Activated effector memory CD4-positive, alpha-beta T cell treated with Interleukin-2 at 50 U/mL for 16 hours (primary cell): ENCODE measurements around the gene PPARGC1A.

Experiments used
- DNase-seq: peaks from one replicate; pipeline ENCODE4 v3.0.0-alpha.2; 2020

The PPARGC1A gene, protein sequence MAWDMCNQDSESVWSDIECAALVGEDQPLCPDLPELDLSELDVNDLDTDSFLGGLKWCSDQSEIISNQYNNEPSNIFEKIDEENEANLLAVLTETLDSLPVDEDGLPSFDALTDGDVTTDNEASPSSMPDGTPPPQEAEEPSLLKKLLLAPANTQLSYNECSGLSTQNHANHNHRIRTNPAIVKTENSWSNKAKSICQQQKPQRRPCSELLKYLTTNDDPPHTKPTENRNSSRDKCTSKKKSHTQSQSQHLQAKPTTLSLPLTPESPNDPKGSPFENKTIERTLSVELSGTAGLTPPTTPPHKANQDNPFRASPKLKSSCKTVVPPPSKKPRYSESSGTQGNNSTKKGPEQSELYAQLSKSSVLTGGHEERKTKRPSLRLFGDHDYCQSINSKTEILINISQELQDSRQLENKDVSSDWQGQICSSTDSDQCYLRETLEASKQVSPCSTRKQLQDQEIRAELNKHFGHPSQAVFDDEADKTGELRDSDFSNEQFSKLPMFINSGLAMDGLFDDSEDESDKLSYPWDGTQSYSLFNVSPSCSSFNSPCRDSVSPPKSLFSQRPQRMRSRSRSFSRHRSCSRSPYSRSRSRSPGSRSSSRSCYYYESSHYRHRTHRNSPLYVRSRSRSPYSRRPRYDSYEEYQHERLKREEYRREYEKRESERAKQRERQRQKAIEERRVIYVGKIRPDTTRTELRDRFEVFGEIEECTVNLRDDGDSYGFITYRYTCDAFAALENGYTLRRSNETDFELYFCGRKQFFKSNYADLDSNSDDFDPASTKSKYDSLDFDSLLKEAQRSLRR

GRCh38 chr4:23889814-23890341, at the start of gene PPARGC1A:
PPARGC1A (minus strand) TSS chr4:23890047; CDS start chr4:23889957, 90 bp downstream.
- DNase-seq = no peak

DNA sequence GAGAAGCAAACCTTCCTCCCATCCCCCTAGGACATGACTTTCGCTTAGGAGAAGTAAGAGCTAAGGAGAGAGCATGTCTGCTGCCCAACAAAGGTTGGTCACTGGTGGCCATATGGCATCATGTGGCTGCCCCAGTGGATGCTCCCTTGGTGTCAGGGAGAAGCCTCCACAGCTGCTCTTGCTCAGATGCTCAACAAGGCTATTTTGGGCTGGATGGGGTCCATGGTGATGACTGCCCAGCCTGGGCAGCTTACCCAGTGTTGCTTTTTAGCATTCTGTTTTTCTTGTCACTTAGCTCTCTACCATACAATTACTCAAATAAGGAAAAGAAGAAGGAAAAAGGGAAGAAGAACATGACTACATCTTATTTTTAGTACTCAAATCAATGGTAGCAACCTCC, 48.9 kb upstream of the PPARGC1A start:
- no peak for DNase-seq

DNA sequence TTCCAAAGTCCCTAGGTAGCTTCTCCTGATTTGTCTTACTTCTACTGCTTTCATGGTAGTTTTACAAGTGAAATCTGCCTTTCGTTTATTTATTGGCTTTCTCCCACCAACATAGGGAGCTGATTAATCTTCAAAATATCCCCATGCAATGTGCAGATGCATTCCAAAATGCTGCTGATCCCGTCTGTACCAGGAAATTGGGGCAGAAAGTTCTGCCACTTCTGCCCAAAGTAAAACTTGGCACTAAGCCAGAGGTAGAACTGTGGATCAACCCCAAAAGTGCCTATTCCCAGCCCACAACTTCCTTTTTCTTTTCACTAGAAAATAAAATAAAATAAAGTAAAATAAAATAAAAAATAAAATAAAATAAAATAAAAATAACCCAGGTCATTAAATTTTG, 47.3 kb upstream of the PPARGC1A start:
- DNase-seq = no peak

GRCh38 chr4:23934915-23935314, 45.1 kb upstream of the PPARGC1A start:
- no peak for DNase-seq

GRCh38 chr4:23934223-23934622, 44.4 kb upstream of the PPARGC1A start:
- DNase-seq = no peak

GRCh38 chr4:23932901-23933308, 43.1 kb upstream of the PPARGC1A start:
- no peak for DNase-seq

DNA sequence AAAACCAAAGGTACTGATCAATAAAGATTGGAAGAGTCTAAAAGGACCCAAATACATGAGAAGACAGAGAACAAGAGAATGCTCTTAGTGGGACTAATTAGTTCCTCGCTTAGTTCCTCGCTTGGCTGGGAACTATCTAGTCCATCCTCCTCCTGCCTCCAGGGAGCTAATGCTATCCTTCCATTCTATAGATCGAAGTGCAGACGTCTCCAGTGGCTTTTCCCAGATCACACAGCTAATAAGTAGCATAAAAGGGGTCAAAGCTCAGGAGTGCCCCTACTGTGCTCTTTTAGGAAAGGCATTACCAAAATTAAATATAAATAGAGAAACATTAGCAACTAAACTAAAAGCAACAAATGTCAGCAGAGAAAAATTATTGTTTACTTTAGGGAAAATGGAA, 42.3 kb upstream of the PPARGC1A start:
- no peak for DNase-seq

DNA sequence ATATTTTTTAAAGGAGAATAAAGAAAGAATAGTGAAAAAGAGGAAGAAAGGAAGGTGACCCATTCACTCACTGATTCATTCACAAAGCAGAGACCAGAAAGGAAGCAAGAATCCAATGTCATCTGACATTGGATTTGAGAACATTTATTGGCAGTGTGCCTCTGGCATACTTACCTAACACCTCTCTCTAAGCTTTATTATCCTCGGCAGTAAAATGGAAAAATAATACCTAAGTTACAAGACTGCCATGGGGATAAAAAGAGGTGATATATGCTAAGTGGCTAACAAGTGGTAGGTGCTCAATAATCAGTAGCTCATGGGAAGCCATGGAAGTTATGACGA, 41.6 kb upstream of the PPARGC1A start:
- DNase-seq = no peak

- no peak for DNase-seq
Observed at GRCh38 chr4:23930750-23931488, 41.1 kb upstream of the PPARGC1A start.

DNA sequence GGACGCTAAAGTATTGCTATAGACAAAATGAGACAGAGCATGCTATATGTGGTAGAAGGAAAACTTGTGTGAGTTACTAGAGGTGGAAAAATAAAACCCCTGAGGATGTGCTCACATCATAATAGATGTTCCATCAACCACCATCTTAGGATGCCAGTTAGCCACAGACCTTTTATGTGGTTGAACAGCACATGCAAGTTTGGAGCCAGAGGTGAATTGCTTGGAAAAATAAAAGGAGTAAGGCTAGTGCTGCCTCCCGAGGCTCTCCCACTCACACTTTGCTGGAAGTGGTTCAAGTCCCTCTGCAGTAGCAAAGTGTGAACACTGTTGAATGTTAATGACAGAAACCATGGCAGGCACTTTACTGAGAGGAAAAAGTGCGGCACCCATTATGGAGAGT, 39.4 kb upstream of the PPARGC1A start:
- no peak for DNase-seq

DNA sequence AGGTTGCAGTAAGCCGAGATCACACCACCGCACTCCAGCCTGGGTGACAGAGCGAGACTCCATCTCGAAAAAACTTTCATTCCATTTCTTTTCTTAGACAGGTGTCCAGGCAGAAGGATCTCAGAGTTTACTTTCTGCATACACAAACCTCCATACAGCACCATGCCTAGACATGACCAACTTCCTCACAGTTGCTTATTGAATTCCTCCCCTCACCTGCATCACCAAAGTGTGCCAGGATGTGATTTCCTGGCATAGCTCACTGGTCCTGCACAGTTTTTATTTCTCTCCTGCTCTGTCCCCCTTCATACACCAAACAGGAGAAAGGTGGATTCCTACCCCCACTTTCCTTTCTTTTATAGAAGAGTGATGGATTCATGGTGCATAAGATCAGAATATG, 34.7 kb upstream of the PPARGC1A start:
- no peak for DNase-seq

DNA sequence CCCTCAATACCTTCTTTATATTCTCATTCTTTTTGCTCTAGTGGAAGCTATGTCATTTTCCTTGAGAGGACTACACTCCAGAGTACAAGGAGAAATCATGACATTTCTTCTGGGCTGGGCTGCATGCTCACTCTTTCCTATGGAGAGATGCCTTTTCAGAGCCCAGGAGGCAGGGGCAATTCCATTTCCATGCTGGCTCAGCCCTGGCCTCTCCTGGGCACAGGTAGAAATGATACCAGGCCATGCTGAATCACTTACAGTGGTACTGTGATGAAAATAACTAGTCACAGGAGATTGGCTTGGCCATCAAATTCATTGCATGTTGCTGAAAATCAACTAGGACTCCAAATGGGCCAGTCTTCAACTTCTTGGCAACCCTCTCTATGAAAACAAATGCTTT, 34.0 kb upstream of the PPARGC1A start:
- DNase-seq = no peak

DNA sequence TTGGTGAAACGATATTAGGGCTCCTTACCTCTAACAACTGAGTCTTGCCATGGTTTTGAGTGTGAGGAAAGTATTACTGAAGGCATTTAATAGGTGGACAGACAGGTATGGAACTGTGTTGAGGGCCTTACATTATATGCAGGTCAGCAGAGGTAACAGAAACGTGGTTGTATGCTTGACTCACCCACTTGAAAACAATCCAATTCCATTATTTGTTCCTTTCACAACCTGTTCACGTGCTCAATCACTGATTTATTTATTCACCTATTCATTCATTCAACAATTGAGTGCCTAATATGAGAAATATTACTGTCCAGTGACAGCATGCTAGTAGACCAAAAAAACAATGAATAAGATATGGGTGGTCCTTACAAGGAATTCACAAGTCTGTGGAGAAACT, 33.3 kb upstream of the PPARGC1A start:
- DNase-seq = no peak

GRCh38 chr4:23922541-23923111, 32.8 kb upstream of the PPARGC1A start:
- DNase-seq = no peak

DNA sequence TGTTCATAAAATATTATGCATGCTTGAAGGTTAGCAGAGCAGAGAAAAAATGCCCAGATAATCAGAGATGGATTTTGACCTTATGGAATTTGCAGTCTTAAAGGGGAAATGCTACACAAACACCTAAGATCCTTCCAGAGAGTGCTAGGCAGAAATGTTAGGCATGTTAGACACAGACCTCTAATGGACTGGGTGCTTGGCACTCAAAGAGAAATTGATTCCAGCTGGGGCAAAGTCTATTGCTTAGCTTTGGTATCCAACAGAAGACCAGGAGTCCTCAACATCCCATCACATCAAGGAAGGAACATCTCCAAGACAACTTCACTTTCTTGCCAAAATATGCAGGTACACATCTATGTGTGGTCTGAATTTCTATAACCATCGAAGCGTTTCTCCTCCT, 32.2 kb upstream of the PPARGC1A start:
- DNase-seq = no peak

DNA sequence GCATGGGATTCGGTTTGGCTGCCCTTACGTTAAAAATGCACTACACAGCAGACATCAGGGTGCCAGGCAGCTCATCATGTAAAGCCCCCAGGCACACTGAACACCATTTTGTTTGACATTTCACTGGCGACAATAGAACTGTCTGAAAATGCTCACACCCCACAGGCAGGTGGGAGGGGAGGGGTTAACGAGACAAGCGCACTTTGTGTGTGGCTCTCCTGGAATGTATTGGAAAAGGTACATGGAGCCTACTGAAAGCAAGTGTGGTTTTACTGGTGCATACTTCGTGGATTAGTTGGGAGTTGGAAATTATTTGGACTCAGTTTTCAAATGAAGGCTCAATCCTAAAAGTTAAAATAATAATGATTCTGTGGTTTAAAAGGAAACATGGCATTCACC, 31.6 kb upstream of the PPARGC1A start:
- DNase-seq = no peak

DNA sequence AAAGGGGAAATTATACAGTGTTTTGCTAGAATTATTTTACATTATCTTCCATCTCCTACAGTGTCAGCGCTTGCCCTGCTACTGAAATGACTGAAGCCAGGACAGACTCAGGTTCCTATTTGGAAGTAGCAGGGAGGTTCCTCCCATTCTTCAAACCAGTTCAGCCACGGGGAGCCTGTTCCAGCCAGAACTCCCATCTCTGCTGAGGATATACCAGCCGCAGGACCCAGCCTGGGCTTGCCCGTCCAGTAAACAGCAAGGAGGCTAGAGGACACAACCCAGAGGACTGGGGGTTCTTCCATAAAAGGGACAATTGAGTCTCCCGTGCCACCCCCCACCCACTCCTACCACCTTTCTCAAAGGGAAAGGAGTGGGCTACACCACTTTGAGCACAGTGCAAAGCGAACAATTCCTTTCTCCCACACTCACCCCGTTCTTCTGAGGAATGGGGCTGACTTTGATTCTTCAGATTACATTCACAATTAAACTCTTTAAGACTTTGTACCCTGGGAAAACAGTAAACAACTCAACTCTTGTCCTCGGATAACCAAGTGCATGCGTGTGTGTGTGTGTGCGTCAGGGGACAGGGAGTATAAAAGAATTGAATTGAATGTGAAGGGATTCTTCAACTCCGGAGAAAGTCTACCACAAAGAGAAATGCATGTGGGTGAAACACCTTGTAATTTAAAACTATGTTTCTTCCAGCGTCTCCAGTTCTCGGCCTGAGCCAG, 31.0 kb upstream of the PPARGC1A start:
- DNase-seq = no peak

DNA sequence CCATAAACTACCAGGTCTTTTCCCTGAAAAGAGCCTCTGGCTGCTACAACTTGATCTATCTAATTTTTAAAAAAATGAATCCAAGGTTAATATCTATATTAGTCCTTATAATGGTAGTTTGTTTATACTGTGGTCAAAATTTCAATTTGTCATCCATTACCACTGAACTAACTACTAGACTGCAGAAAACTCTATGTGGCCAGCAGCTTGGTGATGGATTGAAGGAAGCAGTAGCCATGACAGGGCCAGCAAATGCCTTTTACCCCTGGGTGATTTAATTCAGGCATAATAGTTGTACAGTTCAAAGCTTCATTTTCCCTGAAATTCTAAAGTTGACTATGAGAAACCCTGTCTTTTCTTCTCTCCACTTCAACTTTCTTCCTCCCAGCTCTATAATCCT, 30.4 kb upstream of the PPARGC1A start:
- no peak for DNase-seq

GRCh38 chr4:23916282-23916681, 26.4 kb upstream of the PPARGC1A start:
- DNase-seq = no peak

DNA sequence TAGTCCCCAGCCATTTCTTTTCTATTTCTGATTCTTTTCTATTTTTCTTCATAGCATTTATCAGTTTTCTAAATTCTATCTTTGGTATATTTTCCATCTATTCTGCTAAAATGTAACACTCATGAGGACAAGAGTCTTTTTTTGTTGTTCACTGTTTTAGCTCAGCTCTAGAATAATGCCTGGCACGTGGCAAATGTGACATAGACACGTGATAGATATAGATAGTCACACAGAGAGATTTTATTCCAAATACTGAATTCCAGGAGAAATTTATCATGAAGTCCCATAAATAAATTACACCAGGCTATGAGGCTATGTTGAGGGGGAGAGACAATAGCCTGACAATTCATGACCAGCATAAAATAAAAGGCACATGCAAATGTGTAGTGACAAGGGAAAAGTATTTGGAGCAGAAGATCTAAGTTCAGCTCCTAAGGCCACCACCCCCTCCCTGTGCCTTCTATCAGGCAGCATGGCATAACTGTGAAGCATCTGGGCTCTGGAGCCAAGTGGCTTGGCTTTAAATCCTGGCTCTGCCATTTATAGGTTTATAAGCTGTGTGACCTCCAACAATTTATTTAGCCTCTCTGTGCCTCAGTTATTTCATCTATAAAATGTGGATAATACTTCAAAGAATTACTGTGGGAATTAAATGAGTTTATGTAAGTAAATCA, 25.7 kb upstream of the PPARGC1A start:
- no peak for DNase-seq

DNA sequence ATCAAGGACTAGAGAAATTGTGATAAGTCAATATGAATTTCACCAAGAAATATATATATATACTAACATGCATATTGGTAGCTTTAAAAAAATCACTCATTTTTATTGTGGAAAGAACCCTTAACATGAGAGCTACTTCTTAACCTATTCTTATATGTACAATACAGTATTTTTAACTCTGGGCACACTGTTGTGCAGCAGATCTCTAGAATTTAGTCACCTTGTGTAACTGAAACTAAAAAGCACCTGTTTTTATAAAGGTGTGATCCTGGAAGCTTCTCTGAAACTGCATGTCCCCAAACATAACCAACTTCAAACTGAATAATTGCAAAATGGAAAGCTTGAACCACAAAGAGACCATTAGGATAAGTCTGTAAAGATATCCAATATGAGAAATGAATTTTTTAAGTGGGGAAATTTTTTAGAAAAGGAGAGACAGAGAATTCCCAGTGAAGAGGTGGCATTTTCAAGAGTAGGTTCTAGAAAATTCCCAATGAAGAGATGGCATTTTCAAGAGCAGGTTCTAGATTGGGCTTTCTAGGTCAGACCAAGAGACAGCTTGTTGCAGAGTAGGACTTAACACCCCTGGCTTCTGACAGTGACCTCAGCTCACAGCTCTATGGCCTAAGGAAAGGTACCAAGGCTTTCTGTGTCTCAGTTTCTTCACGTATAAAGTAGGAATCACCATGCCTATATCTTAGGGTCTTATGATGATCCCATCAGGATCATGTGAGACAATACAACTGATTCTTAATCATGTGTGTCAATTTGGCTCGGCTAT, 22.0 kb upstream of the PPARGC1A start:
- DNase-seq = no peak
